ENCODE results near the gene AP1M1. TPM values are rescaled to one million over a fixed set of nuclear protein-coding genes. Genes with fewer than 3 reads are reported as not detected.

Gene AP1M1
- total RNA-seq, 2 donors from 2014 or later: 54.8 to 70.2 TPM

GRCh38 chr19:16233081-16233776, 35.5 kb downstream of the AP1M1 start:
- TF ChIP-seq, protein P1, sequence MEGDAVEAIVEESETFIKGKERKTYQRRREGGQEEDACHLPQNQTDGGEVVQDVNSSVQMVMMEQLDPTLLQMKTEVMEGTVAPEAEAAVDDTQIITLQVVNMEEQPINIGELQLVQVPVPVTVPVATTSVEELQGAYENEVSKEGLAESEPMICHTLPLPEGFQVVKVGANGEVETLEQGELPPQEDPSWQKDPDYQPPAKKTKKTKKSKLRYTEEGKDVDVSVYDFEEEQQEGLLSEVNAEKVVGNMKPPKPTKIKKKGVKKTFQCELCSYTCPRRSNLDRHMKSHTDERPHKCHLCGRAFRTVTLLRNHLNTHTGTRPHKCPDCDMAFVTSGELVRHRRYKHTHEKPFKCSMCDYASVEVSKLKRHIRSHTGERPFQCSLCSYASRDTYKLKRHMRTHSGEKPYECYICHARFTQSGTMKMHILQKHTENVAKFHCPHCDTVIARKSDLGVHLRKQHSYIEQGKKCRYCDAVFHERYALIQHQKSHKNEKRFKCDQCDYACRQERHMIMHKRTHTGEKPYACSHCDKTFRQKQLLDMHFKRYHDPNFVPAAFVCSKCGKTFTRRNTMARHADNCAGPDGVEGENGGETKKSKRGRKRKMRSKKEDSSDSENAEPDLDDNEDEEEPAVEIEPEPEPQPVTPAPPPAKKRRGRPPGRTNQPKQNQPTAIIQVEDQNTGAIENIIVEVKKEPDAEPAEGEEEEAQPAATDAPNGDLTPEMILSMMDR (IDR thresholded peaks at IDR 0.05): no peak
- DNase-seq (ENCODE audit: low spot score): no peak
- H3K9me3 ChIP-seq: no peaks in the 10 kb centered on the region

DNA sequence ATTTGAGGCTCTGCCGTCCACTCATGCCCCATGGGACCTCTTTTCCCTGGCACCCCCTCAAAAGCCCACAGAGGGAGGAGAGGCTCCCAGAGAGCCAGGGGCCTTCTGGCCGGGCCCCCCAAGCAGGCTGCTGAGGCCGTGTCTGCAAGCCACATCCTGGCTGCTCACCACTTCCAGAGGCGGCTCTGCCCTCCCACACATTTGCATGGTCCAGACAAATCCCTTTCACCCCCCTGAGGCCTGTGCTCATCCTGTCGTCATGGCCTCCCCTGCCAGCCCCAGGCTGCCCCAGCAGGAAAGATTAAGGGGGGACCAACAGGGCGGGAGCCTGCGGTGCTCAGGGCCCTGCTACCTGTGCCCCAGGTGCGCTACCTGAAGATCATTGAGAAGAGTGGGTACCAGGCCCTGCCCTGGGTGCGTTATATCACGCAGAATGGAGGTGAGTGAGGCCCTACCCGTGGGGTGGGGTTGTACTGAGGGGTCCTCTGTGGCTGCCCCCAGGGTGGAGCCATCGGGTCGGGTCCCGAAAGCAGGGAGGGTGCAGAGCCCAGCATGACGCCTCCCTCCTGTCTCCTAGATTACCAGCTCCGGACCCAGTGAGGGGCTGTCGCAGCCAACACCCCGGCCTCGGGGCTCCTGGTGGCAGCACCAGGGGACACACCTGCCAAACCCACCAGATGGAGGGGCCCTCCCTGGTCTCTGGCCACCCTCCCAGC, 36.3 kb downstream of the AP1M1 start:
- H3K36me3 ChIP-seq: peaks cover 43% of the 10 kb centered on the region
- H3K27me3 ChIP-seq: no peaks in the 10 kb centered on the region
- DNase-seq (ENCODE audit: low spot score): no peak
- TF ChIP-seq, protein P1 (IDR thresholded peaks at IDR 0.05): no peak
- H3K4me1 ChIP-seq: no peaks in the 10 kb centered on the region
- no peak overlapping the region for H3K4me3 ChIP-seq
- H3K27ac ChIP-seq: no peak overlapping the region
- H3K9me3 ChIP-seq: no peaks in the 10 kb centered on the region

More at GRCh38 chr19:16233081-16233776, 35.5 kb downstream of the AP1M1 start:
- H3K4me1 ChIP-seq: no peaks in the 10 kb centered on the region
- H3K27me3 ChIP-seq: no peaks in the 10 kb centered on the region
- H3K4me3 ChIP-seq: no peak overlapping the region
- no peak overlapping the region for H3K27ac ChIP-seq
- peaks cover 51% of the 10 kb centered on the region for H3K36me3 ChIP-seq

DNA sequence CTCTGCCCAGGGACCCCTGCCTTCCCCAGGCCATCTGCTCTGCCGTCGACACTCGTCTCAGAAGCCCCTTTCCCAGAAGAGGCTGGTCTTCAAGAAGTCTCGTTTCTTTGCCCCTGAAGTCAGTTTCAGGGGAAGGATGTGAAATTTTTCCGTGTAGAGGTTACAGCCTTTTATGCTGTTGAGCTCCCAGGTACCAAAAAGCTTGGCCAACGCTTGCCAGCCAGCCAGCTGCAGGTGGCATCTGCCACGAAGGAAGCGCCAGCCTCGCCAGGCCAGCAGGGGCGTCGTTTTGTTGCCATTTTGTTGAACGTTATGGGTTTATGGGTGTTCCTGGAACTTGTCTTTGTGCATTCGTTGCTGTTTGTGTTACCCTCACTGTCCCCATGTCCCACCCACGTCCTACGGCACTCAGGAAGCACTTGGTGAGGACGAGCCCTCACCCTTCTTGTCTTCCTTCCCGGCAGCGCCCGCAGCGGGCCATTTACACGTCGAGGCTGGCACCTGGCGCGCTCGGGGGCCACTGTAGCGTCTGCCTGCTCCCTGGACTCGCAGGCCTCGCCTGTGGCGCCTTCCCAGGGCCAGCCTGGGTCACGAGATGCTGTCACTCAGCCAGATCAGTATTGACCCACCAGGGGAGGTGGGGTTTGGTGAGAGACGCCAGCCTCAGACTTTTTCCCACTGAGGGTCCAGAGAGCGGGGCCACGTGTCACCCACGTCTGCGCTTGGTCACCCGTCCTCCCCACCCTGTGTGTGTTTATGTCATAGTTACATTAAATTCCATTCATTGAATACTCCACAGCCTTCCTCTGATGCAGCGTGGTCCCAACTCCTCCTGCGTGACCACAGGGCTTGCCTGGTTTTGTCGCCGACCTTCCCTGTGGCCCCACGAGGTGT, 37.1 kb downstream of the AP1M1 start:
- H3K27ac ChIP-seq: no peak overlapping the region
- H3K4me1 ChIP-seq: no peaks in the 10 kb centered on the region
- H3K27me3 ChIP-seq: no peaks in the 10 kb centered on the region
- TF ChIP-seq, protein P1 (IDR thresholded peaks at IDR 0.05): no peak
- H3K9me3 ChIP-seq: no peaks in the 10 kb centered on the region
- no peak overlapping the region for H3K4me3 ChIP-seq
- H3K36me3 ChIP-seq: peaks cover 35% of the 10 kb centered on the region
- DNase-seq (ENCODE audit: low spot score): no peak

- Histone ChIP-seq H3K36me3 (peaks cover 28% of the 10 kb centered on the region), H3K9me3 (no peaks in the 10 kb centered on the region), H3K27me3 (no peaks in the 10 kb centered on the region), H3K27ac (no peak overlapping the region), H3K4me3 (no peak overlapping the region), H3K4me1 (no peaks in the 10 kb centered on the region)
- no peak for DNase-seq (ENCODE audit: low spot score)
- TF ChIP-seq, protein P1 (IDR thresholded peaks at IDR 0.05): no peak
Measured at GRCh38 chr19:16235811-16236652, 38.3 kb downstream of the AP1M1 start.

- no peak for DNase-seq (ENCODE audit: low spot score)
- no peak overlapping the region for H3K27ac ChIP-seq
- no peaks in the 10 kb centered on the region for H3K27me3 ChIP-seq
- H3K36me3 ChIP-seq: no peaks in the 10 kb centered on the region
- H3K9me3 ChIP-seq: no peaks in the 10 kb centered on the region
- TF ChIP-seq, protein P1 (IDR thresholded peaks at IDR 0.05): no peak
- H3K4me1 ChIP-seq: peaks cover 0 to 5% of the 10 kb centered on the region in 2 donors
- H3K4me3 ChIP-seq: no peak overlapping the region
Measured at GRCh38 chr19:16244091-16244490, 46.4 kb downstream of the AP1M1 start.

Measured in right atrium auricular region (tissue), 2 donors.